22Rv1 (cell line): Measurements from ENCODE around the gene WHRN.

Source experiments
- CTCF ChIP-seq: fragments of 450-650 bp; IDR thresholded peaks from 2 replicates; pipeline ENCODE4 v1.5.1; 2017; ENCODE audit warnings: mild to moderate bottlenecking
- ZFX ChIP-seq: fragments of 450-650 bp; IDR thresholded peaks from 2 replicates; pipeline ENCODE4 v1.6.1; 2017; ENCODE audit warnings: antibody characterized with exemption, borderline replicate concordance

GRCh38 chr9:114367772-114368569, 137.3 kb downstream of the WHRN start:
- no peak for TF ChIP-seq CTCF
- TF ChIP-seq ZFX = no peak
